Erythroblast (primary cell): ENCODE data around the gene SLC39A5.

Experiments
- DNase-seq, 2 experiments: peaks; one replicate each; lab custom pipeline; 2025; lab: John Stamatoyannopoulos, UW
- GATA1 ChIP-seq: IDR thresholded peaks from 2 replicates; pipeline ENCODE4 v1.6.1; 2011; ENCODE audit warnings: low read depth, mild to moderate bottlenecking, control low read depth, low read length, moderate library complexity
- POLR2A ChIP-seq: IDR thresholded peaks from 2 replicates; pipeline ENCODE4 v1.6.1; 2011; ENCODE audit warnings: mild to moderate bottlenecking, low read length

SLC39A5 gene

DNA sequence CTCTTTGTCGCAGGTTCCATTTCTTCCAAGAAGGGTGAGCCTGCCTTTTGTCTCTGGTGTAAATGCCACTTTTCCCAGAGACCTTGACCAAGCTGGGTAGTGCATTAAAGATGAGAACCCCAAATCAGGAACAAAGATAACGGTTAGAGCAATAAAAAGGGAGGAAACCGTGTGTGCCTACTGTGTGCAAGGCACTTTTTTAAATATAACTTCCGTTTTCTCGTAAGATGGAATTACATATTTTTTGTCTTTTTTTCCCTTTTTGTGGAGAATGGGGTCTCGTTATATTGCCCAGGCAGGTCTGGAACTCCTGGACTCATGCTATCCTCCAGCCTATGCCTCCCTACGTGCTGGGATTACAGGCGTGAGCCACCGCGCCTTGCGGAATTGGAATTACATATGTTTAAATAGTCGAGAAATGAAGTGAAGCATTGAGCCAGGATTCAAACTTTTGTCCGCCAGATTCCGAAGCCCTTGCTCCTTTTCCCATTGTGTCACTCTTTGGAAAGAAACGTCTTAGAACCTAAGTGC lies 6.2 kb upstream of the SLC39A5 start:
- no peak for DNase-seq
- no peak for TF ChIP-seq GATA1
- TF ChIP-seq POLR2A = no peak

DNA sequence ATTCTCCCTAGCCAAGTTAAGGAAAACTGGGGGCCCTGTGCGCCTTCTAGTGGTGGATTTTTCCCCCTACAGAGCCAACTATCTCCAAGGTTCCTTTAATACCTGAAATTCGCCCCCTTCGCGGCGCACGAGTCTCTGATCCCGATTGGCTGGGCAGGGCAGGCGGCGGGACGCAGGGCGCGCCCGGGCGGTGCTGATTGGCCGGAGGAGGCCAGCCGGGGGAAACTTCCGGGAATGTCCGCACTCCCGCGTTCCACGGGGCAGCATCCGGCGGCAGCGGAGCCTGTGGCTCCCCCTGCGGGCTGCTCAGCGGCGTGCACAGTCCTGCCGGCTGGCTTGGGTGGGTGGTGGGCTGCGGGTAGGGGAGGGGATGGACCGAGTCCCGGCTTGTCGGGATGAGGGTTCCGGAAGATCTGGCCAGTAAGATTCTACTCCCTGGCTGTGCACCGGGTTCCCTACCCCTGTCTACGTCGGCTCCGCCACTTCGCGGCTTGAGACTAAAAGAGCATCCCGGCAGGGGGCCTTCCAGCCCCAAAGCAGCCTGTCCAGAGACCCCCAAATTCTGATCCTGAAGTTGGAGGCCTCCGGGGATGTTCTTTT lies 5.6 kb upstream of the SLC39A5 start, which contains the start of gene NABP2:
NABP2 (plus strand) TSS at position 241 of the 600 bp plus-strand sequence. CDS start 515 bp downstream, outside the sequence.
- peak; percentile 47 for TF ChIP-seq POLR2A
- no peak for TF ChIP-seq GATA1
- DNase-seq = peak; percentile 95 to 97

DNA sequence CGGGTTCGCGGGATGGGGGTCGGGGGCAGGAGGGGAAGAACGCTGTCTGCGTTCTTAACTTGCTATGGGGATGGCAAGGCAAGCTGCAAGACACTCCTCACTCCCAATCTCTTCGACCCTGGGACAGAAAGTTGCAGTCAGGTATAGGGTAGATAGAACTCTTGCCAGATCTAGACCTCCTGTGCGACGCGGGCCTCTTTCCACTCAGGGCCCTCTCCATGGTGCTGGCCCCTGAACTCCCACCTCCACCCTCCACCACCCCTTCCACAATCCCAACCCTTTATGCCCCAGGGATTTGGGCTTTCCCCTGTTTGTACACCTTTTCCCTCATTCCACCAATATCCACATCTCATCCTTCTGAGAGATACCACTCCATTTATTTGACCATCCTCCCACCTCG lies 4.9 kb upstream of the SLC39A5 start:
- no peak for TF ChIP-seq POLR2A
- no peak for TF ChIP-seq GATA1
- peak; percentile 30 to 32 for DNase-seq

DNA sequence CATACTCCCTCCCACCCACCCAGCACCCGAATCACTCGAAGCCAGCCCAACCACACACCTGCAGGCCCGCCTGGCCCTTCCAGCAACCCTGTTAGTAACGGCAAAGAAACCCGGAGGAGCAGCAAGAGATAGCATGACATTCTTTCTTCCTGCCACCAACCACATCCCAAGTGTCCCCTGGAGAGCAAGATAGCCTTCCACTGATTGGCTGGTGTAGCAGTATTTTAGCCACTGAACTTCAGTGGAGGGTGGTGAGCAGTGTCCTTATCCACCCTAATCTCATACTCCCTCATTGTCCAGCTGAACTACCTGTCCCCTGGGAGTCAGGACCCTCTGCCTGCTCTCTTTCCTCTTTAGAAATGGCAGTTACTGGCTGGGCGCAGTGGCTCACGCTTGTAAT lies 769 bp upstream of the SLC39A5 start:
- no peak for DNase-seq
- TF ChIP-seq POLR2A = no peak
- TF ChIP-seq GATA1 = no peak

DNA sequence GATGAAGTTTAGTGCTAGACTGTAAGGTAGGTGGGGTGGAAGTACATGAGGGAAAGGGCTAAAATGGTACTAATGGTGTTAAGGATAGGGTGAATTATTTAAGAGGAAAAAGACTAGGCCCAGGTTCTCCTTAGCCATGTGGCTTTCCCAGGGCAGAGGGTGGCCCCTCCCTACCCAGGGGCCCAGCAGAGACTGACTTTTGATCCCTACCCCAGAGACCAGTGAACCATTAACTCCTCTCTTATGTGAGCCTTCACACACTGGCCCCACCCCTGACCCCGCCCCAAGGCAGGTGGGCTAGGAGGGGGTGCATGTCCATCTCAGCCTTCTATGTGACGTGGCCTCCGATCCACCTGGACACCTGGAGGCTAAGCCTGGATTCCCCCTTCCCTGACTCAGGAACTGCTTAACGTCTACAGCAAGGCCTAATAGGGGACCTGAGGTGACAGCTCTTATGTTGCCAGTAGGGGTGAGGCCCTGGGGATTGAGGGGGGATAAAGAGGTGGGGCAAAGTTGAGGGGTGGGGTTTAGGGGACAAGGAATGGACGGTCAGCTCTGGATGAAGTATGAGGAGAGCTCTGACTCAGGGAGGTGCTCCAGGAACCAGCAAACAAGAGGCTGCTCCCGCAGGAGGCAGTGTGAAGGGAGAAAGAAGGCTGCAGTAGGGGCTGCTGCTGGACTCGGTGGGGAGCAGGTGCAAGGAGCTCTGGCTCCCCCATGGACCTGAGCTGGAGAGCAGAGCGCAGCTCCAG lies 757 bp downstream of the SLC39A5 start:
- peak; percentile 3 for TF ChIP-seq POLR2A
- no peak for TF ChIP-seq GATA1
- no peak for DNase-seq

DNA sequence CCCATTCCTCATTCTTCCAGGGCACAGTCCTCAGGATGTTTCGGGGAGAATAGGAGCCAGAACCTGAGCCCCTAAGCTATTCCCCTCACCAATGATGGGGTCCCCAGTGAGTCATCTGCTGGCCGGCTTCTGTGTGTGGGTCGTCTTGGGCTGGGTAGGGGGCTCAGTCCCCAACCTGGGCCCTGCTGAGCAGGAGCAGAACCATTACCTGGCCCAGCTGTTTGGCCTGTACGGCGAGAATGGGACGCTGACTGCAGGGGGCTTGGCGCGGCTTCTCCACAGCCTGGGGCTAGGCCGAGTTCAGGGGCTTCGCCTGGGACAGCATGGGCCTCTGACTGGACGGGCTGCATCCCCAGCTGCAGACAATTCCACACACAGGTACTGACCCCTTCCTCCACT lies 1.3 kb downstream of the SLC39A5 start:
- no peak for DNase-seq
- TF ChIP-seq POLR2A = no peak
- no peak for TF ChIP-seq GATA1

DNA sequence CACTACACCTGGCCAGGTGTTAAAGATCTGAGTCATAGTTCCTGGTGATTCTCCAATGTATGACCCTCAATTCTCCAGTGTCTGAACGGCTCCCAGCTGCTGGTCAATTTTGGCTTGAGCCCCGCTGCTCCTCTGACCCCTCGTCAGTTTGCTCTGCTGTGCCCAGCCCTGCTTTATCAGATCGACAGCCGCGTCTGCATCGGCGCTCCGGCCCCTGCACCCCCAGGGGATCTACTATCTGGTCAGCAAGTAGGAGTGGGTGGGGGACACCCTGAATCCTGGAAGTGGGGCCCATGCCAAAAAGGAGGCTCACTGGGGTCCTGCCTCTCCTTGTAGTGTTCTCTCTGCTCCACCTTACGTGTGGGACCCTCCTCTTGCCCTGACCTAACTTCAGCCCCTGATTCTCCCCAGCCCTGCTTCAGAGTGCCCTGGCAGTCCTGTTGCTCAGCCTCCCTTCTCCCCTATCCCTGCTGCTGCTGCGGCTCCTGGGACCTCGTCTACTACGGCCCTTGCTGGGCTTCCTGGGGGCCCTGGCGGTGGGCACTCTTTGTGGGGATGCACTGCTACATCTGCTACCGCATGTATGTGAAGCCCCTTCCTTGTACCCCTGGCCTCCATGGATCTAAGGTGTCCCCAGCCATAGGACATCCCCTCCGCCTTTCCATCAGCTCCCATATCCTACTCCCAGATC lies 5.0 kb downstream of the SLC39A5 start:
- DNase-seq = peak; percentile 37 to 59
- TF ChIP-seq POLR2A = no peak

DNA sequence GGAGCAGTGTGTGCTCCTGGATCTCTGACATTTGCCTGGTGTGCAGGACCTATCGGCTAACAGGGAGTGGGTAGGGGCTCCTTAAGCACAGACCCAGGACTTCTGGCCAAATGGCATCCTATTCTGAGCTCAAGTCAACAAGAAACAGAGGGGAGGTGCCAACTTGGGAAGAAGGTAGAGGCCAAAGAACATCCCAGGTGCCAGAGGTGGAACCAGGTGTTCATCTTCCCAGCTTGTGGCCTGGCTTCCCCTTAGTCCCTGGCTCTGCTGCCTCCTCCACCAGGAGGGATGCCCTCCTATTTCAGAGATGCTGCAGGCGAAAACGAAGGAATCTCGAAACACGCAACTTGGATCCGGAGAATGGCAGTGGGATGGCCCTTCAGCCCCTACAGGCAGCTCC lies 6.2 kb downstream of the SLC39A5 start:
- DNase-seq = no peak
- TF ChIP-seq GATA1 = no peak
- TF ChIP-seq POLR2A = no peak

DNA sequence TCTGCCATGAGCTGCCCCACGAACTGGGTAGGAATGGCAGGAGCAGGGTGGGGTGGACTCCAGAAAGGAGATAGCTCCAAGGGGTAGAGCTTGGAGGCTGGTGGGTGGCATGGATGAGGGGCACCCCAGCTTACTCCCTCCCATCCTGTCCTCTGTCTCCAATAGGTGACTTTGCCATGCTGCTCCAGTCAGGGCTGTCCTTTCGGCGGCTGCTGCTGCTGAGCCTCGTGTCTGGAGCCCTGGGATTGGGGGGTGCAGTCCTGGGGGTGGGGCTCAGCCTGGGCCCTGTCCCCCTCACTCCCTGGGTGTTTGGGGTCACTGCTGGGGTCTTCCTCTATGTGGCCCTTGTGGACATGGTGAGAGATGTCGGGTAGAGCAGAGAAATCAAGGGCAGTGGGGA lies 7.1 kb downstream of the SLC39A5 start:
- no peak for DNase-seq
- TF ChIP-seq GATA1 (no peak), POLR2A (no peak)

DNA sequence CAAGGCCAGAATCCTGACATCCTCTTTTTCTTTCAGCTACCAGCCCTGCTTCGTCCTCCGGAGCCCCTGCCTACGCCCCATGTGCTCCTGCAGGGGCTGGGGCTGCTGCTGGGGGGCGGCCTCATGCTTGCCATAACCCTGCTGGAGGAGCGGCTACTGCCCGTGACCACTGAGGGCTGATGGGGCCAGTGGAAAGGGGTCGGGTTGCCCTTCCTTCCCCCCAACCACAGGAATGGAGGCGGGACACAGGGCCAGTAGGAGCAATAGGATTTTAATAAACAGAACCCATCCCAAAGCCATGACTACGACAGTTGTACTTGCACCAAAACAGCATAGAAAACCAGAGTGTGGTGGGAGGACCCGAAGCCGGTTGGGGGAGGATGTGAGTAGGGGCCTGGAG lies 7.7 kb downstream of the SLC39A5 start:
- TF ChIP-seq GATA1 = no peak
- no peak for TF ChIP-seq POLR2A
- DNase-seq = no peak

DNA sequence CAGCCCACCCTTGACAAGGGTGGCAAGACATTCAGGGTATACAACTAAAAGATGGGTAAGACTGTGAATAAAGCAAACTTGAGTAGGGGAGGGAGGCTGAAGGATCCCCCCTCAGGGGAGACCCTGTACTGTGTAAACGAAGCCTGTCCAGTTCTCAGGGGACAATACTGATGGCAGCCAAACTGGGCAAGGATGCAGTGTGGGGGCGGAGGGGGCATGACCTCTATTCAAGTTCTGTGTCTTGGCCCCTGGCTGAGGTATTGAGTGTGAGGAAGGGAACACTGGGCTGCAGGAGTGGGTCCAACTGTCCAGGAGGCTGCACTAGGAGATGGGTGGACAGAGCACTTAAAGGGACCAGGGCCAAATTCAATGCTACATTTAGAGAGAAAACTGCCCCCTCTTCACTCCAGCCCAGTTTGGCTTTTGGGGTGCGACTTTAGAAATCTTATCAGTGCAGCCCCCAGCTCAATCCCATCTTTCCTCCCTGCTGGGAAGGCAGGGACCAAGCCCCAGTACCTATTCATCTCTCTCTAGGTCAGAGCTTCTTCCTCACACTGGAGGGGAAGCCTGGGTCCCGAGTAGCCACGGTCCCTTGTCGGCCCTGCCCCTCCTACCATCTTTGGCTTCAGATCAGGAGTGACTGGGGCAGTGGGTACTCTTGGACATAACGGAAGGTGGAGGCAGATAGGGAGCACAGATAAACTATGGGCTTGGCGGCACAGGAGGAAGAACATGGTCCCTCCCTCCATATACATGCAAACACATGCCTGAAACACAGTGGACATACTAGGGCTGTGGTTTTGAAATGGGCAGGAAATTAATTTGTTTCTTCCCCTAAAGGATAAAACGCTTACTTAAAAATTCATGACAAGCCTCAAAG lies 11.8 kb downstream of the SLC39A5 start:
- peak; percentile 46 to 62 for DNase-seq
- TF ChIP-seq POLR2A (no peak), GATA1 (no peak)

DNA sequence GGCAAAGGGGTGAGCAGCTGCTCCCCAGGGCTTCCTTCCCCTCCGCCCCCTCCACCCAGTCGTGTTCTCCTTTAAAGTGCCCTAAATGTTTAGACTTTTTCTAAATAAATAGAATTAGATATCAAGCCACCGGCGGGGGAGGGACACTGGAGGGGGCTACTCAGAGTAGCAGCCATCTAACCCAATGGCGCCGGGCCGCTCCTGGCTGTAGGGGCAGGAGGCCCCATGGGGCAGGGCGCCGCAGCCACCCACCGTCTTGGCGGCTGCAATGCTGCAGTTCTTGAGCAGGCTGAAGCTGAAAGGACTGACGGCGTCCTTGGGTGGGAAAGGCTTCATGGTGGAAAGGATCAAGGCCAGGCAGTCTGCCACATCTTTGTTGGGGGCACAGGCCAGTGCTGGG lies 13.1 kb downstream of the SLC39A5 start:
- no peak for TF ChIP-seq GATA1
- no peak for TF ChIP-seq POLR2A
- peak; percentile 43 to 56 for DNase-seq

DNA sequence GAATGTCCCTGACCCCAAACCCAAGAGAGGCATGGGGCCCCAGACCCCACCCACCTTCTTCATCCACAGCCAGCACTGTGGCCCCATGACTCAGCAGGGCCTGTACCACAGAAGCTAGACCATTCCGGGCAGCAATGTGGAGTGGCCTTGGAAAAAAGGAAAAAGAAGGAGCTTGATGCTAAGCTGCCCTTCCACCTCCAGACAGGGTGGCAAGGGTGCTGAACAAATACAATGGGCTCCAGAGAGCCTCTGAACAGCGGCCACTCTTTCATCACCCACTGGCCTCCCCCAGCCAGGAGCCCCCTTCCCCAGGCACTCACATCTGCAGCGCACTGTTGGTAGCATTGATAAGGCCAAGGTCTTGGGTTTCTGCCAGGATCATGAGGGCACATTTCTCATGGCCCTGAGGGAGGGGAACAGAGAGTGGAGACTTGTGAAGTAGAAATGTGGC lies 13.9 kb downstream of the SLC39A5 start:
- peak; percentile 95 to 96 for DNase-seq

More for the DNA sequence above, 13.9 kb downstream of the SLC39A5 start:
- peak; percentile 20 for TF ChIP-seq GATA1
- peak; percentile 34 for TF ChIP-seq POLR2A
